SK-N-SH treated with all-trans-retinoic acid at 6 μM for 48 hours (cell line): ENCODE measurements around the gene CEMIP2.

ENCODE experiments used
- CREB5 ChIP-seq: fragments of 250-450 bp; sonication (Bioruptor Pico); IDR thresholded peaks from 2 replicates; pipeline ENCODE4 v1.5.1; 2020; ENCODE audit warnings: low read depth, mild to moderate bottlenecking, moderate library complexity
- CSDC2 ChIP-seq: fragments of 250-450 bp; sonication (Bioruptor Pico); IDR thresholded peaks from 2 replicates; pipeline ENCODE4 v1.5.0; 2020; ENCODE audit warnings: mild to moderate bottlenecking, moderate library complexity
- CSRNP3 ChIP-seq: fragments of 250-450 bp; sonication (Bioruptor Pico); IDR thresholded peaks from 2 replicates; pipeline ENCODE4 v1.5.1; 2021; ENCODE audit warnings: mild to moderate bottlenecking, moderate library complexity
- GLIS3 ChIP-seq: fragments of 250-450 bp; sonication (Bioruptor Pico); IDR thresholded peaks from 2 replicates; pipeline ENCODE4 v1.5.0; 2020; ENCODE audit warnings: mild to moderate bottlenecking, moderate library complexity
- PATZ1 ChIP-seq: fragments of 250-450 bp; sonication (Bioruptor Pico); IDR thresholded peaks from 2 replicates; pipeline ENCODE4 v1.8.0; 2020; ENCODE audit warnings: mild to moderate bottlenecking, moderate library complexity, borderline replicate concordance
- PPARA ChIP-seq: fragments of 250-450 bp; sonication (Bioruptor Pico); IDR thresholded peaks from 2 replicates; pipeline ENCODE4 v1.5.0; 2020; ENCODE audit warnings: mild to moderate bottlenecking, borderline replicate concordance
- TCF4 ChIP-seq: fragments of 250-450 bp; sonication (Bioruptor Pico); IDR thresholded peaks from 2 replicates; pipeline ENCODE4 v1.8.0; 2021; ENCODE audit warnings: mild to moderate bottlenecking, moderate library complexity, borderline replicate concordance
- TOX ChIP-seq: fragments of 250-450 bp; sonication (Bioruptor Pico); IDR thresholded peaks from 2 replicates; pipeline ENCODE4 v1.8.0; 2021; ENCODE audit warnings: mild to moderate bottlenecking, moderate library complexity, borderline replicate concordance
- TSHZ2 ChIP-seq: fragments of 250-450 bp; sonication (Bioruptor Pico); IDR thresholded peaks from 2 replicates; pipeline ENCODE4 v1.5.0; 2020; ENCODE audit warnings: mild to moderate bottlenecking, moderate library complexity
- ZFP3 ChIP-seq: fragments of 250-450 bp; sonication (Bioruptor Pico); IDR thresholded peaks from 2 replicates; pipeline ENCODE4 v1.5.0; 2020; ENCODE audit warnings: mild to moderate bottlenecking, moderate library complexity
- ZFP30 ChIP-seq: fragments of 450-650 bp; formaldehyde crosslinking; IDR thresholded peaks from 2 replicates; pipeline ENCODE4 v1.5.0; 2022; ENCODE audit warnings: mild to moderate bottlenecking, moderate library complexity

- no peak for TF ChIP-seq TCF4 (CRISPR knock-in tag)
- no peak for TF ChIP-seq GLIS3 (CRISPR knock-in tag)
- no peak for TF ChIP-seq CSDC2 (CRISPR knock-in tag)
- no peak for TF ChIP-seq ZFP3 (CRISPR knock-in tag)
- no peak for TF ChIP-seq TSHZ2 (CRISPR knock-in tag)
- no peak for TF ChIP-seq PATZ1 (CRISPR knock-in tag)
- TF ChIP-seq TOX (CRISPR knock-in tag) = no peak
- TF ChIP-seq ZFP30 (CRISPR knock-in tag) = no peak
- TF ChIP-seq CSRNP3 (CRISPR knock-in tag) = no peak
- no peak for TF ChIP-seq PPARA (CRISPR knock-in tag)
- TF ChIP-seq CREB5 (CRISPR knock-in tag) = no peak
Measured at GRCh38 chr9:71795097-71795813, 26.9 kb upstream of the CEMIP2 start.
